ENCODE results near the gene PNPLA8. TPM values are rescaled to one million over a fixed set of nuclear protein-coding genes. Genes with fewer than 3 reads are reported as not detected.
"Not testable (repeated sequence)": the region's sequence is repeated elsewhere in the genome, so short reads cannot be mapped to it uniquely, and the experiment has no call there.

Gene PNPLA8
- total and polyA plus RNA-seq, 4 donors: 41.8 to 82.4 (median 58.5) TPM

DNA sequence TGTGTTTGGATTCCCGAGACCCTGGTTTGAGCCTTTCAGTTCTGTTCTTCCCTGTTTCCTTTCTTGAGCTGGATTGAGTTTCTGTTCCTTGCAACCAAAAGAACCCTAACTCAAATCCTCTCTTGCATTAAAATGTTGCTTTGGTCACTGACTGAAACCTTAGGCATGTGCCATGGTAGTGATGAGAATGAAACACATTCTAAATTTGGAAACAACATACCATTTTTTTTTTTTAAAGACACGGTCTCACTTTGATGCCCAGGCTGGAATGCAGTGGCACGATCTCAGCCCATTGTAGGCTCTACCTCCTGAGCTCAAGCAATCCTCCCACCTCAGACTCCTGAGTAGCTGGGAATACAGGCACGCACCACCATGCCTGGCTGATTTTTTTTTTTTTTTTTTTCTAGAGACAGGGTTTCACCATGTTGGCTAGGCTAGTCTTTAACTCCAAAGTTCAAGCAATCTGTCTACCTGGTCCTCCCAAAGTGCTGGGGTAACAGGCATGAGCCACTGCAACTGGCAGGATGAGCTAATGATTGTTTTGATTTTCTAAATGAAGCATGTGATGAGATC is 35.2 kb upstream of the PNPLA8 start:
- H3K4me1 ChIP-seq (ENCODE audit: control insufficient read depth, insufficient read depth, low read length): no peaks in the 10 kb centered on the region
- peaks cover 11% of the 10 kb centered on the region for H3K9me3 ChIP-seq (ENCODE audit: control insufficient read depth, insufficient read depth, low read length)
- peaks cover 9% of the 10 kb centered on the region for H3K36me3 ChIP-seq (ENCODE audit: control insufficient read depth, insufficient read depth, low read length)
- DNase-seq (ENCODE audit: low read depth in 4 of 6, low spot score in 6 of 6): no peak
- WGBS (ENCODE audit: insufficient coverage): 93% methylated on average over 2 of the region's 4 CpGs
- no peak overlapping the region for H3K27ac ChIP-seq (ENCODE audit: low read depth, low read length)
- no peaks in the 10 kb centered on the region for H3K27me3 ChIP-seq (ENCODE audit: control insufficient read depth, insufficient read depth, low read length)
- no peak overlapping the region for H3K4me3 ChIP-seq (ENCODE audit: low read depth, low read length)

DNA sequence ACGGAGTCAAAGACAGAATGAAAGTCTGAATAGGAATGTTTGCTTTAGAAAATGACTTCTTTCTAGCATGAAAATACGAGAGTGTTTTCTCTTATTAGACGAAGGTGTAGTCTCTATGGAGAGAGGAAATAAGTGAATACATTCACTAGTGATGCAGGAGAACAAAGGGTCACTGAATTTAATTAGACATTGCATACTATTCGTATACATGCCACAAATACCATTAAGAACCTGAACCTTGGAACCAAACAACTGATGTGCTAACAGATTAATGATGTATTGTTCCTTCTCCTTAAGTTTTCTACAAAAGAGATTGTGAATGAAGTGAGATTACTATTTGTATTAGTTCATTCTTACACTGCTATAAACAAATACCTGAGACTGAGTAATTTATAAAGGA is 33.3 kb upstream of the PNPLA8 start:
- H3K4me3 ChIP-seq (ENCODE audit: low read depth, low read length): no peak overlapping the region
- peaks cover 6% of the 10 kb centered on the region for H3K36me3 ChIP-seq (ENCODE audit: control insufficient read depth, insufficient read depth, low read length)
- H3K4me1 ChIP-seq (ENCODE audit: control insufficient read depth, insufficient read depth, low read length): no peaks in the 10 kb centered on the region
- 92% methylated on average over 2 of the region's 4 CpGs for WGBS (ENCODE audit: insufficient coverage)
- peaks cover 11% of the 10 kb centered on the region for H3K9me3 ChIP-seq (ENCODE audit: control insufficient read depth, insufficient read depth, low read length)
- H3K27ac ChIP-seq (ENCODE audit: low read depth, low read length): no peak overlapping the region
- no peaks in the 10 kb centered on the region for H3K27me3 ChIP-seq (ENCODE audit: control insufficient read depth, insufficient read depth, low read length)
- no peak for DNase-seq (ENCODE audit: low read depth in 4 of 6, low spot score in 6 of 6)

DNA sequence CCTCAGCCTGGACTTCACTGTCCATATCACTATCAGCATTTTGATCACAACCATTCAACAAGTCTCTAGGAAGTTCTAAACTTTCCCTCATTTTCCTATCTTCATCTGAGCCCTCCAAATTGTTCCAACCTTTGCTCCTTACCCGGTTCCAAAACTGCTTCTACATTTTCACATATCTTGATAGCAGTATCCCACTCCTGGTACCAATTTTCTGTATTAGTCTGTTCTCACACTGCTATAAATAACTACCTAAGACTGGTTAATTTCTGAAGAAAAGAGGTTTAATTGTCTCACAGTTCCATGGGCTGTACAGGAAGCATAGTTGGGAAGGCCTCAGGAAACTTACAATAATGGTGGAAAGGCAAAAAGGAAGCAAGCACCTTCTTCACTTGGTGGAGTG is 31.7 kb upstream of the PNPLA8 start:
- Histone ChIP-seq H3K4me3 (ENCODE audit: low read depth, low read length) (no peak overlapping the region), H3K4me1 (ENCODE audit: control insufficient read depth, insufficient read depth, low read length) (no peaks in the 10 kb centered on the region), H3K27me3 (ENCODE audit: control insufficient read depth, insufficient read depth, low read length) (no peaks in the 10 kb centered on the region), H3K36me3 (ENCODE audit: control insufficient read depth, insufficient read depth, low read length) (peaks cover 4% of the 10 kb centered on the region), H3K27ac (ENCODE audit: low read depth, low read length) (no peak overlapping the region), H3K9me3 (ENCODE audit: control insufficient read depth, insufficient read depth, low read length) (peaks cover 11% of the 10 kb centered on the region)
- no peak for DNase-seq (ENCODE audit: low read depth in 4 of 6, low spot score in 6 of 6)
- WGBS (ENCODE audit: insufficient coverage): 100% methylated on average over 1 of the region's 1 CpG

DNA sequence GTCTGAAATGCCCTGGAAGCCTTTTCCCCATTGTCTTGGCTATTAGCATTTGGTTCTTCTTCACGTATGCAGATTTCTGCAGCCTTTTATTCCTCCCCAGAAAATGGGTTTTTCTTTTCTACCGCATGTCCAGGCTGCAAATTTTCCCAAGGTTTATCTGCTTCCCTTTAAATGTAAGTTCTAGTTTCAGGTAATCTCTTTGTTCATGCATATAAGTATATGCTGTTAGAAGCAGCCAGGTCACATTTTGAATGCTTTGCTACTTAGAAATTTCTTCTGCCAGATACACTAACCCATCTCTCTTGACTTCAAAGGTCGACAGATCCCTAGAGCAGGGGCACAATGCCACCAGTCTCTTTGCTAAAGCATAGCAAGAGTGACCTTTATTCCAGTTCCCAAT is 31.3 kb upstream of the PNPLA8 start:
- Histone ChIP-seq H3K27me3 (ENCODE audit: control insufficient read depth, insufficient read depth, low read length) (no peaks in the 10 kb centered on the region), H3K4me1 (ENCODE audit: control insufficient read depth, insufficient read depth, low read length) (no peaks in the 10 kb centered on the region), H3K9me3 (ENCODE audit: control insufficient read depth, insufficient read depth, low read length) (peaks cover 11% of the 10 kb centered on the region), H3K27ac (ENCODE audit: low read depth, low read length) (no peak overlapping the region), H3K4me3 (ENCODE audit: low read depth, low read length) (no peak overlapping the region), H3K36me3 (ENCODE audit: control insufficient read depth, insufficient read depth, low read length) (peaks cover 4% of the 10 kb centered on the region)
- DNase-seq (ENCODE audit: low read depth in 4 of 6, low spot score in 6 of 6): no peak
- 100% methylated on average over 1 of the region's 3 CpGs for WGBS (ENCODE audit: insufficient coverage)

DNA sequence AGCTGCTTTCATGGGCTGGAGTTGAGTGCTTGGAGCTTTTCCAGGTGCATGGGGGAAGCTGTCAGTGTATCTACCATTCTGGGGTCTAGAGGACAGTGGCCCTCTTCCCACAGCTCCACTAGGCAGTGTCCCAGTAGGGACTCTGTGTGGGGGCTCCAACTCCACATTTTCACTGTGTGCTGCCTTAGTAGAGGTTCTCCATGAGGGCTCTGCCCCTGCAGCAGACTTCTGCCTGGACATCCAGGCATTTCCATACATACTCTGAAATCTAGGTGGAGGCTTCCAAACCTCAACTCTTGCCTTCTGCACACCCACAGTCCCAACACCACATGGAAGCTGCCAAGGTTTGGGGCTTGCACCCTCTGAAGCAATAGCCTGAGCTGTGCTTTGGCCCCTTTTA is 30.7 kb upstream of the PNPLA8 start:
- peaks cover 11% of the 10 kb centered on the region for H3K9me3 ChIP-seq (ENCODE audit: control insufficient read depth, insufficient read depth, low read length)
- H3K27me3 ChIP-seq (ENCODE audit: control insufficient read depth, insufficient read depth, low read length): not testable (repeated sequence)

DNA sequence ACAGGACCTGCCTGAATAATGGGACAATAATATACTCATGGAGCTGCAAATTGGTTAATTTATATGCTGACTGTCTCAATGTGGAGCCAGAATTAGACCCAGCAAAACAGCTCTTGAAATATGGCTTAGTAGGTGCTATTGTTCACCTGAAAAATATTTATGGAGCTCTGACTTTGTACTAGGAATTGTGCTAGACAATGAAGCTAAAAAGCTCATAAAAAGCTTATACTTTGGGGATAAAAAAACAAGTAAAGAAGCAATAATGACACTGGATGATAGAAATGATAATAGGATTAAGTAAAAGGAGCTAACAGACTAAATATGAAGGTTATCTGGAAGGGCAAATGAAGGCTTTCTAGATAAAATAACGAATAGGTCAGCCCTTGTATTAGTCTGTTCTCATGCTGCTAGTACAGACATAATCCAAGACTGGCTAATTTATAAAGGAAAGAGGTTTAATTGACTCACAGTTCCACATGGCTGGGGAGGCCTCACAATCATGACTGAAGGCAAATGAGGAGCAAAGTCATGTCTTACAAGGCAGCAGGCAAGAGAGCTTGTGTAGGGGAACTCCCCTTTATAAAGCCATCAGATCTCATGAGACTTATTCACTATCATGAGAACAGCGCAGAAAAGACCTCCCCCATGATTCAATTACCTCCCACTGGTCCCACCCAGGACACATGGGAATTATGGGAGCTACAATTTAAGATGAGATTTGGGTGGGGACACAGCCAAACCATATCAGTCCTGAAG is 22.4 kb upstream of the PNPLA8 start:
- H3K27me3 ChIP-seq (ENCODE audit: control insufficient read depth, insufficient read depth, low read length); H3K9me3 ChIP-seq (ENCODE audit: control insufficient read depth, insufficient read depth, low read length); H3K36me3 ChIP-seq (ENCODE audit: control insufficient read depth, insufficient read depth, low read length); H3K4me1 ChIP-seq (ENCODE audit: control insufficient read depth, insufficient read depth, low read length); H3K4me3 ChIP-seq (ENCODE audit: low read depth, low read length); H3K27ac ChIP-seq (ENCODE audit: low read depth, low read length): not testable (repeated sequence)
- no CpG with 5 or more reads among the region's 2 CpGs for WGBS (ENCODE audit: insufficient coverage)
- DNase-seq (ENCODE audit: low read depth in 4 of 6, low spot score in 6 of 6): peak in 1 of 6 donors; percentile 28

More for the DNA sequence above, 30.7 kb upstream of the PNPLA8 start:
- H3K4me1 ChIP-seq (ENCODE audit: control insufficient read depth, insufficient read depth, low read length); H3K27ac ChIP-seq (ENCODE audit: low read depth, low read length); DNase-seq (ENCODE audit: low read depth in 4 of 6, low spot score in 6 of 6); H3K36me3 ChIP-seq (ENCODE audit: control insufficient read depth, insufficient read depth, low read length); H3K4me3 ChIP-seq (ENCODE audit: low read depth, low read length): not testable (repeated sequence)

DNA sequence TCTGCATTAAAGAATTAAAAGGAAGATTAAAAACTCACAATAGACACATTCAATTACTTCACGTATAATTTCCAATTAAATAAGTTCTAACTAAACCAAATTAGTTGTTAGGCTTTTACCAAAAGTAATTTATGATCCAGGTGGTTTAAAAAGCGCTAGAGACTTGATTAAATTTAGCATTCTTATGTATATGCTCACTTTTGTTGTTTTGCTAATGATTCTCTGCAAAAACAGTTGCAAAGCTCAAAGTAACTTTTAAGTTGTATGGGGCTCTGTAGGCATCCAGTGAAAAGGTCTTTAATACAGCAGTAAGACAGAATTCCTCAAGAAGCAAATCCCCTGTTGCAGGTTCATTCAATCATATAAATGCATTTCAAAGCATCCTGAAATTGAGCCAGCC is 15.5 kb upstream of the PNPLA8 start:
- no peaks in the 10 kb centered on the region for H3K4me1 ChIP-seq (ENCODE audit: control insufficient read depth, insufficient read depth, low read length)
- 40% methylated on average over 1 of the region's 2 CpGs for WGBS (ENCODE audit: insufficient coverage)
- peak in 2 of 6 donors; percentile 14 to 61 for DNase-seq (ENCODE audit: low read depth in 4 of 6, low spot score in 6 of 6)
- H3K9me3 ChIP-seq (ENCODE audit: control insufficient read depth, insufficient read depth, low read length): no peaks in the 10 kb centered on the region
- H3K4me3 ChIP-seq (ENCODE audit: low read depth, low read length): no peak overlapping the region
- no peaks in the 10 kb centered on the region for H3K27me3 ChIP-seq (ENCODE audit: control insufficient read depth, insufficient read depth, low read length)
- H3K27ac ChIP-seq (ENCODE audit: low read depth, low read length): no peak overlapping the region
- no peaks in the 10 kb centered on the region for H3K36me3 ChIP-seq (ENCODE audit: control insufficient read depth, insufficient read depth, low read length)

DNA sequence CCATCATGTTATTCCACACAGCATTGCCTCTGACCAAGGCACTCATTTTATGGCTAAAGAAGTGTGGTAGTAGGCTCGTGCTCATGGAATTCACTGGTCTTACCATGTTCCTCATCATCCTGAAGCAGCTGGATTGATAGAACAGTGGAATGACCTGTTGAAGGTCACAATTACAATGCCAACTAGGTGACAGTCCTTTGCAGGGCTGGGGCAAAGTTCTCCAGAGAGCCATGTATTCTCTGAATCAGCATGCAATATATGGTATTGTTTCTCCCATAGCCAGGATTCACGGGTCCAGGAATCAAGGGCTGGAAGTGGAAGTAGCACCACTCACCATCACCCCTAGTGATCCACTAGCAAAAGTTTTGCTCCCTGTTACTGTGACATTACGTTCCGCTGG is 12.8 kb upstream of the PNPLA8 start:
- not testable (repeated sequence) for H3K9me3 ChIP-seq (ENCODE audit: control insufficient read depth, insufficient read depth, low read length); H3K4me1 ChIP-seq (ENCODE audit: control insufficient read depth, insufficient read depth, low read length); H3K36me3 ChIP-seq (ENCODE audit: control insufficient read depth, insufficient read depth, low read length); DNase-seq (ENCODE audit: low read depth in 4 of 6, low spot score in 6 of 6); H3K27ac ChIP-seq (ENCODE audit: low read depth, low read length); H3K4me3 ChIP-seq (ENCODE audit: low read depth, low read length); H3K27me3 ChIP-seq (ENCODE audit: control insufficient read depth, insufficient read depth, low read length)
- no CpG with 5 or more reads among the region's 4 CpGs for WGBS (ENCODE audit: insufficient coverage)

DNA sequence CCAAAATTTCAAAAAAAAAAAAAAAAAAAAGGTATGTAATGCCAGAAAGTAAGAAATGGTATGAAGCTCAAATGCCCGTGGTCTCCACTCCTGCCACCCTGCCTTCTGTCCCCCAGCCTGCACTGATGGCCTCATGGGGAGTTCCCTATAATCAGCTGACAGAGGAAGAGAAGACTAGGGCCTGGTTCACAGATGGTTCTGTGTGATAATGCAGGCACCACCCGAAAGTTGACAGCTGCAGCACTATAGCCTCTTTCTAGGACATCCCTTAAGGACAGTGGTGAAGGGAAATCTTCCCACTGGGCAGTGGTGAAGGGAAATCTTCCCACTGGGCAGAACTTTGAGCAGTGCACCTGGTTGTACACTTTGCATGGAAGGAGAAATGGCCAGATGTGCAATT is 12.3 kb upstream of the PNPLA8 start:
- not testable (repeated sequence) for H3K4me1 ChIP-seq (ENCODE audit: control insufficient read depth, insufficient read depth, low read length); H3K9me3 ChIP-seq (ENCODE audit: control insufficient read depth, insufficient read depth, low read length); H3K4me3 ChIP-seq (ENCODE audit: low read depth, low read length); H3K27ac ChIP-seq (ENCODE audit: low read depth, low read length); H3K36me3 ChIP-seq (ENCODE audit: control insufficient read depth, insufficient read depth, low read length); DNase-seq (ENCODE audit: low read depth in 4 of 6, low spot score in 6 of 6); H3K27me3 ChIP-seq (ENCODE audit: control insufficient read depth, insufficient read depth, low read length)
- 100% methylated on average over 1 of the region's 2 CpGs for WGBS (ENCODE audit: insufficient coverage)

DNA sequence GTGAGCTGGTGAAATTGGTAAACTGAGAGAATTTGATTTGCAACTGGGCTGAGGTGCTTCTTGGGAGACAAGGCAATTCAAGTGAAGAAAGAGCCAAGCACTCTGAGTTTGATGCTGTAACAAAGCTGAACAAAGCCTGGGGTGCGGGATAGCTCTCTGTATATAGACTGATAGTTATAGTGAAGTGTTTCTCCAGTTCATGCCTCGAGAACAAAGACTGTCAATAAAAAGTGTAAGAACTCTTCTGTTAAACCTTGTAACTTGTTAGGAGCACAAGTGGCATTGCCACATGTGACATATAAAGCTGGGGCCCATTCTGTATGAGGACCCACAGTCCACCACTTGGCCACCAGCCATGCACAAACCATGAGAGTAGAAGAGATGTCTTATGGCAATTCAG is 11.3 kb upstream of the PNPLA8 start:
- no peaks in the 10 kb centered on the region for H3K27me3 ChIP-seq (ENCODE audit: control insufficient read depth, insufficient read depth, low read length)
- H3K4me3 ChIP-seq (ENCODE audit: low read depth, low read length): no peak overlapping the region
- H3K4me1 ChIP-seq (ENCODE audit: control insufficient read depth, insufficient read depth, low read length): no peaks in the 10 kb centered on the region
- 100% methylated on average over 2 of the region's 2 CpGs for WGBS (ENCODE audit: insufficient coverage)
- H3K36me3 ChIP-seq (ENCODE audit: control insufficient read depth, insufficient read depth, low read length): no peaks in the 10 kb centered on the region
- DNase-seq (ENCODE audit: low read depth in 4 of 6, low spot score in 6 of 6): no peak
- no peak overlapping the region for H3K27ac ChIP-seq (ENCODE audit: low read depth, low read length)
- no peaks in the 10 kb centered on the region for H3K9me3 ChIP-seq (ENCODE audit: control insufficient read depth, insufficient read depth, low read length)

Data from spinal cord (tissue), 10 donors.